K562 (cell line): ENCODE measurements around the gene TNFAIP8L2. TPM values are rescaled to one million over a fixed set of nuclear protein-coding genes. Genes with fewer than 3 reads are reported as not detected.

ENCODE experiments used
- ATAC-seq: fragments of 200-7000 bp; cut with Tn5 transposase; 3 replicates; pipeline ENCODE4 v1.9.1; 2020; ENCODE audit warnings: moderate library complexity
- BruUV-seq: library from RNA; stranded (reverse); fragments of 400-500 nt; replicated peaks from 2 replicates; lab custom pipeline; 2021; lab: Mats Ljungman, UMichigan
- CTCF ChIA-PET: fragments of 300-600 bp; formaldehyde crosslinking; extraction: SDS; loops from one replicate; lab custom pipeline; 2021; ENCODE audit warnings: low intra/inter-chr PET ratio; lab: Yijun Ruan, JAX
- POLR2A ChIA-PET: fragments of 300-600, 350-650 bp; sonication (Branson Sonifier 250); formaldehyde crosslinking; extraction: SDS; loops from one replicate; lab custom pipeline; 2021; ENCODE audit warnings: antibody characterized with exemption, inconsistent platforms; lab: Yijun Ruan, JAX
- DNase-seq, 4 experiments: peaks; one replicate each; pipeline versions ENCODE4 v3.0.0 to v3.0.0-alpha.2; 2011 to 2018; ENCODE audit warnings: low spot score in 3 of 4, mixed read lengths in 3 of 4; ENCODE audit errors: extremely low read depth in 1 of 4
- FAIRE-seq: peaks from 2 replicates; lab custom pipeline; 2011; peaks lifted over from hg19 to GRCh38; lab: Jason Lieb, UNC
- H2AFZ ChIP-seq: 2 replicates; pipeline ENCODE4 v1.6.0; 2011; ENCODE audit warnings: low read depth, low read length, control low read depth, inconsistent platforms
- H3K27ac ChIP-seq: fragments of 200-600 bp; 3 replicates; pipeline ENCODE4 v1.8.0; 2011; ENCODE audit warnings: low read depth, mild to moderate bottlenecking, control low read depth, inconsistent platforms, low read length, moderate library complexity, mixed read lengths; ENCODE audit errors: extremely low read depth
- H3K27me3 ChIP-seq, 2 experiments: fragments of 300-600 bp in 1 of 2; 2 replicates in 1 of 2; 3 replicates in 1 of 2; pipeline versions ENCODE4 v1.6.0 to v1.8.0; 2011; ENCODE audit warnings: inconsistent platforms in 2 of 2, low read length in 2 of 2, mild to moderate bottlenecking in 1 of 2, mixed read lengths in 1 of 2, moderate library complexity in 1 of 2; ENCODE audit not compliant: control insufficient read depth in 2 of 2, insufficient read depth in 2 of 2
- H3K36me3 ChIP-seq: fragments of 300-600 bp; 3 replicates; pipeline ENCODE4 v1.8.0; 2011; ENCODE audit warnings: mild to moderate bottlenecking, low read length, inconsistent platforms; ENCODE audit not compliant: control insufficient read depth, insufficient read depth
- H3K4me1 ChIP-seq, 2 experiments: fragments of 200-600 bp in 1 of 2; replicated peaks in 1 of 2; 2 replicates in 1 of 2; 3 replicates in 1 of 2; pipeline versions ENCODE4 v1.5.1 to v1.8.0; 2011; ENCODE audit warnings: inconsistent platforms in 2 of 2, low read length in 2 of 2, mild to moderate bottlenecking in 1 of 2, mixed read lengths in 1 of 2, moderate library complexity in 1 of 2; ENCODE audit not compliant: control insufficient read depth in 2 of 2, insufficient read depth in 2 of 2
- H3K4me2 ChIP-seq: 2 replicates; pipeline ENCODE4 v1.6.1; 2011; ENCODE audit warnings: low read length, control low read depth, inconsistent platforms, mixed read lengths; ENCODE audit not compliant: insufficient read depth
- H3K4me3 ChIP-seq: fragments of 200-600 bp; sonication (generic), shearing (Covaris generic); 2 replicates; pipeline ENCODE4 v1.5.1; 2016; ENCODE audit warnings: control low read depth, inconsistent platforms
- H3K79me2 ChIP-seq: fragments of 200-600 bp; 3 replicates; pipeline ENCODE4 v1.8.0; 2011; ENCODE audit warnings: low read length, inconsistent platforms; ENCODE audit not compliant: control insufficient read depth, insufficient read depth
- H3K9ac ChIP-seq, 2 experiments: 2 replicates each; pipeline versions ENCODE4 v1.6.0 to v1.6.1; 2011; ENCODE audit warnings: low read depth in 2 of 2, low read length in 2 of 2, control low read depth in 1 of 2, inconsistent platforms in 1 of 2, mild to moderate bottlenecking in 1 of 2, mixed read lengths in 1 of 2; ENCODE audit not compliant: insufficient read depth in 1 of 2
- H3K9me1 ChIP-seq: one replicate; pipeline ENCODE4 v1.6.0; 2011; ENCODE audit warnings: inconsistent platforms, mild to moderate bottlenecking, low read length, moderate library complexity; ENCODE audit not compliant: control insufficient read depth, insufficient read depth
- H3K9me3 ChIP-seq: replicated peaks from 2 replicates; pipeline ENCODE4 v1.5.1; 2011; ENCODE audit warnings: low read depth, low read length, inconsistent platforms; ENCODE audit not compliant: control insufficient read depth, insufficient read depth
- H4K20me1 ChIP-seq: replicated peaks from 2 replicates; pipeline ENCODE4 v1.6.1; 2011; ENCODE audit warnings: low read length, inconsistent platforms, mixed read lengths; ENCODE audit not compliant: control insufficient read depth, insufficient read depth
- CBFA2T2 ChIP-seq: fragments of 450-650 bp; conservative IDR thresholded peaks from 2 replicates; pipeline ENCODE4 v1.6.1; 2017; ENCODE audit warnings: mild to moderate bottlenecking
- CREB5 ChIP-seq: fragments of 250-450 bp; sonication (Bioruptor Pico); IDR thresholded peaks from 2 replicates; pipeline ENCODE4 v1.5.0; 2020; ENCODE audit warnings: mild to moderate bottlenecking
- ERF ChIP-seq: fragments of 450-650 bp; formaldehyde crosslinking; IDR thresholded peaks from 2 replicates; pipeline ENCODE4 v1.4.0; 2020; ENCODE audit warnings: mild to moderate bottlenecking, mixed read lengths
- MEIS2 ChIP-seq: fragments of 450-650 bp; IDR thresholded peaks from 2 replicates; pipeline ENCODE4 v1.6.1; 2014; ENCODE audit warnings: mild to moderate bottlenecking; ENCODE audit not compliant: partially characterized antibody
- NFE2 ChIP-seq: IDR thresholded peaks from 2 replicates; pipeline ENCODE4 v1.6.1; 2014; ENCODE audit warnings: antibody characterized with exemption, low read depth
- POLR2A ChIP-seq: fragments of 450-650 bp; conservative IDR thresholded peaks from 2 replicates; pipeline ENCODE4 v1.6.1; 2016
- RB1 ChIP-seq: fragments of 450-650 bp; IDR thresholded peaks from 2 replicates; pipeline ENCODE4 v1.6.1; 2017; ENCODE audit warnings: low read depth, mild to moderate bottlenecking
- SPI1 ChIP-seq: IDR thresholded peaks from 2 replicates; pipeline ENCODE4 v1.6.1; 2011; ENCODE audit warnings: low read depth, low read length, control low read depth, borderline replicate concordance
- ZBTB7A ChIP-seq: IDR thresholded peaks from 2 replicates; pipeline ENCODE4 v1.6.1; 2011; ENCODE audit warnings: low read depth, mild to moderate bottlenecking, low read length, moderate library complexity, borderline replicate concordance; ENCODE audit not compliant: control insufficient read depth
- WGBS: fragments of 100-300 bp; shearing (Covaris generic); methylation state at CpG from one replicate; pipeline ENCODE4 v1.1.6; 2016; ENCODE audit warnings: low coverage, mixed read lengths; ENCODE audit not compliant: insufficient coverage; ENCODE audit errors: missing lambda C conversion rate; 5-methylcytosine and 5-hydroxymethylcytosine counted together
- in situ Hi-C: fragments of 300-500 bp; cut with MboI; formaldehyde crosslinking; loops from 4 replicates; pipeline ENCODE4 v1.15.0; 2018; ENCODE audit warnings: inconsistent platforms, mixed read lengths
- intact Hi-C: fragments of 100-400 bp; cut with micrococcal nuclease; formaldehyde crosslinking; loops from 2 replicates; pipeline ENCODE4 v1.14.2; 2022
- polyA plus RNA-seq, 8 experiments: library from polyadenylated mRNA; depleted of rRNA in 4 of 8; stranded (reverse) in 5 of 8; unstranded in 3 of 8; fragments of >200 nt; fragmentation: Nextera tagmentation in 2 of 8; fragmentation: Illumina TruSeq in 1 of 8; extraction: Ambion mirVana in 2 of 8; extraction: Trizol in 1 of 8; gene quantifications; 2 replicates each; pipeline versions ENCODE4 v1.2.1 to v1.2.3, GENCODE V29; 2011 to 2014; ENCODE audit warnings: inconsistent platforms in 1 of 8, missing spikeins in 1 of 8
- total RNA-seq, 7 experiments: library from RNA; depleted of rRNA in 6 of 7; stranded (reverse); fragments of >200 nt in 6 of 7; fragmentation: Illumina TruSeq in 2 of 7; extraction: Trizol in 2 of 7; gene quantifications; 2 replicates each; pipeline versions ENCODE4 v1.2.1 to v1.2.3, GENCODE V29; 2011 to 2021; ENCODE audit warnings: low replicate concordance in 1 of 7
- TF ChIP-seq, protein P1 (sequence below): sonication (generic); formaldehyde crosslinking; IDR thresholded peaks from 2 replicates; pipeline ENCODE4 v1.8.0; 2022; ENCODE audit warnings: mild to moderate bottlenecking, missing genetic modification reagents, borderline replicate concordance
- TF ChIP-seq, protein P2 (sequence below), 2 experiments: fragments of 450-650 bp; formaldehyde crosslinking in 1 of 2; IDR thresholded peaks; 2 replicates each; pipeline versions ENCODE4 v1.4.0 to v1.6.1; 2014 to 2020; ENCODE audit warnings: mild to moderate bottlenecking in 2 of 2, borderline replicate concordance in 1 of 2, low read depth in 1 of 2

TNFAIP8L2 gene
- total and polyA plus RNA-seq, 9 of the 15 experiments (the other 6 are each of a cell fraction or from before 2014, with no cell fraction given): 0.05 to 1.7 (median 0.52) TPM

DNA sequence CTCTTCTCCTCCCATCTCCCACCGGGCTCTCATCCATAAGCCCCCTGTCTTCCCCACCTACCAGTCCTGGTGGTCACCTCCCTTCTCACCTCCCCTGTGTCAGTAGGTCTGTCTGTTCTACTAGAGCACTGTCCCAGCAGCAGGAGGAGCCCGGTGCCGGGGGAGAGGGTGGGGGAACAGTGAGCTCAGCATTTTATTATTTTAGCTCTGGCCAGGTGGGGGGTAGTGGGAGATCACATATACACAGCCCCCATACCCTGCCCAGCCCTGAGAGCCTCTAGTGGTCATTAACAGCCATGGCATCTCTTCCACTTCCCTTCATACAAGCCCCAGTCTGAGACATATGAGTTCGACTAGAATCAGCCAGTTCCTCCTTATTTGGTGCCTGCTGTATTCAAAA lies 19.4 kb downstream of the TNFAIP8L2 start, which contains the start of gene TMOD4:
TSS of gene TMOD4 (minus strand) at position 119 of the 400 bp plus-strand sequence. CDS start 1,106 bp downstream, outside the sequence.
- Histone ChIP-seq H2AFZ (no peak within 1 kb of the TSS), H3K4me2 (no peak within 1 kb of the TSS), H3K4me1 (no peaks in the 10 kb centered on the region; a peak in 1 of 5 replicates), H3K9ac (0 out of 4 replicates have a peak within 1 kb of the TSS, but pooled peaks of 1 of the 2 experiments have one; percentile 21), H3K36me3 (peaks cover 54% of the 10 kb centered on the region; the same call in 2 of the 3 replicates), H3K79me2 (no peaks in the 10 kb centered on the region), H4K20me1 (no peaks in the 10 kb centered on the region), H3K27ac (no peak within 1 kb of the TSS), H3K4me3 (no peak within 1 kb of the TSS), H3K9me3 (no peaks in the 10 kb centered on the region), H3K9me1 (no peaks in the 10 kb centered on the region), H3K27me3 (no peaks in the 10 kb centered on the region)
- intact Hi-C loops (no loop called here), in situ Hi-C loops (no loop called here)
- no TSS peak for BruUV-seq
- 49% methylated on average over 4 of the region's 4 CpGs for WGBS
- DNase-seq (peak; percentile 44 to 83 (median 62)), ATAC-seq (peak; percentile 97), FAIRE-seq (peak; percentile 65)
- ChIA-PET POLR2A (interaction anchor here (0.6 to 1.5 kb wide), 2 partner anchors 9 to 13 kb away, joined by 3 to 5 read pairs; partner anchors contain the start of genes LYSMD1 and SCNM1), CTCF (no interaction called here)
- TF ChIP-seq SPI1 (peak; percentile 81), ZBTB7A (peak; percentile 76), POLR2A (0 out of 2 replicates have a peak, but pooled peaks have one; percentile 32), RB1 (no peak), MEIS2 (no peak), CREB5 (CRISPR knock-in tag) (no peak), CBFA2T2 (no peak), NFE2 (peak; percentile 11; the same call in 1 of the 2 replicates), ERF (no peak)
- TF ChIP-seq, protein P1, sequence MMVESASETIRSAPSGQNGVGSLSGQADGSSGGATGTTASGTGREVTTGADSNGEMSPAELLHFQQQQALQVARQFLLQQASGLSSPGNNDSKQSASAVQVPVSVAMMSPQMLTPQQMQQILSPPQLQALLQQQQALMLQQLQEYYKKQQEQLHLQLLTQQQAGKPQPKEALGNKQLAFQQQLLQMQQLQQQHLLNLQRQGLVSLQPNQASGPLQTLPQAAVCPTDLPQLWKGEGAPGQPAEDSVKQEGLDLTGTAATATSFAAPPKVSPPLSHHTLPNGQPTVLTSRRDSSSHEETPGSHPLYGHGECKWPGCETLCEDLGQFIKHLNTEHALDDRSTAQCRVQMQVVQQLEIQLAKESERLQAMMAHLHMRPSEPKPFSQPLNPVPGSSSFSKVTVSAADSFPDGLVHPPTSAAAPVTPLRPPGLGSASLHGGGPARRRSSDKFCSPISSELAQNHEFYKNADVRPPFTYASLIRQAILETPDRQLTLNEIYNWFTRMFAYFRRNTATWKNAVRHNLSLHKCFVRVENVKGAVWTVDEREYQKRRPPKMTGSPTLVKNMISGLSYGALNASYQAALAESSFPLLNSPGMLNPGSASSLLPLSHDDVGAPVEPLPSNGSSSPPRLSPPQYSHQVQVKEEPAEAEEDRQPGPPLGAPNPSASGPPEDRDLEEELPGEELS (CRISPR knock-in tag): no peak
- TF ChIP-seq, protein P2, sequence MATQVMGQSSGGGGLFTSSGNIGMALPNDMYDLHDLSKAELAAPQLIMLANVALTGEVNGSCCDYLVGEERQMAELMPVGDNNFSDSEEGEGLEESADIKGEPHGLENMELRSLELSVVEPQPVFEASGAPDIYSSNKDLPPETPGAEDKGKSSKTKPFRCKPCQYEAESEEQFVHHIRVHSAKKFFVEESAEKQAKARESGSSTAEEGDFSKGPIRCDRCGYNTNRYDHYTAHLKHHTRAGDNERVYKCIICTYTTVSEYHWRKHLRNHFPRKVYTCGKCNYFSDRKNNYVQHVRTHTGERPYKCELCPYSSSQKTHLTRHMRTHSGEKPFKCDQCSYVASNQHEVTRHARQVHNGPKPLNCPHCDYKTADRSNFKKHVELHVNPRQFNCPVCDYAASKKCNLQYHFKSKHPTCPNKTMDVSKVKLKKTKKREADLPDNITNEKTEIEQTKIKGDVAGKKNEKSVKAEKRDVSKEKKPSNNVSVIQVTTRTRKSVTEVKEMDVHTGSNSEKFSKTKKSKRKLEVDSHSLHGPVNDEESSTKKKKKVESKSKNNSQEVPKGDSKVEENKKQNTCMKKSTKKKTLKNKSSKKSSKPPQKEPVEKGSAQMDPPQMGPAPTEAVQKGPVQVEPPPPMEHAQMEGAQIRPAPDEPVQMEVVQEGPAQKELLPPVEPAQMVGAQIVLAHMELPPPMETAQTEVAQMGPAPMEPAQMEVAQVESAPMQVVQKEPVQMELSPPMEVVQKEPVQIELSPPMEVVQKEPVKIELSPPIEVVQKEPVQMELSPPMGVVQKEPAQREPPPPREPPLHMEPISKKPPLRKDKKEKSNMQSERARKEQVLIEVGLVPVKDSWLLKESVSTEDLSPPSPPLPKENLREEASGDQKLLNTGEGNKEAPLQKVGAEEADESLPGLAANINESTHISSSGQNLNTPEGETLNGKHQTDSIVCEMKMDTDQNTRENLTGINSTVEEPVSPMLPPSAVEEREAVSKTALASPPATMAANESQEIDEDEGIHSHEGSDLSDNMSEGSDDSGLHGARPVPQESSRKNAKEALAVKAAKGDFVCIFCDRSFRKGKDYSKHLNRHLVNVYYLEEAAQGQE (IDR thresholded peaks at IDR 0.05; ENCODE audit: borderline replicate concordance): 0 out of 2 replicates have a peak, but pooled peaks have one; percentile 12
- TF ChIP-seq, protein P2 (CRISPR knock-in tag; IDR thresholded peaks at IDR 0.05; ENCODE audit: low read depth): no peak
